ENCODE data around the gene OR5F1. TPM values are rescaled to one million over a fixed set of nuclear protein-coding genes. Genes with fewer than 3 reads are reported as not detected.

OR5F1 gene
- total RNA-seq: not detected

- no peak for FAIRE-seq
- no peak for DNase-seq (ENCODE audit: low spot score in 2 of 2)
Observed at GRCh38 chr11:55994525-55994924, at the start of gene OR5F1. OR5F1 (minus strand) TSS chr11:55994625; CDS start chr11:55994625, 0 bp downstream.

DNA sequence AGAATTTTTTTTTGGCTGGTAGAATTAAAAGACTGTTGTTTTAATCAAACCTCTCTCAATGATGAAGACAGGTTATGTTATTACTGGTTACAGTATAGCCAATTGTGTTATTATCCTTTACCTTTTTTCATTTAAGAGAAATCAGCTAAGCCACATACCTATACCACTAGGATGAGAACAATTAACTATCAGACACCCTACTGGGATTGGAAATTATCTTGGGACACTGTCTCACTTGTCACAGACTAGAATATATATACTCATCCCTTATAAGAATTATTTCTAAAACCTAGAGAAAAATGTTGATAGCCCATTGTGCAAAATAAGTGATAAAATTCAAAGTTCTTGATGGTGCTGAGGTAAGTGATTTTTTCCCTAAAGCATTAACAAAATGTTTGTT lies 32.9 kb upstream of the OR5F1 start, which contains the start of gene OR5AS1:
TSS of gene OR5AS1 (plus strand) at position 301 of the 400 bp plus-strand sequence. CDS start 2,765 bp downstream, outside the sequence.
- FAIRE-seq (no peak), DNase-seq (ENCODE audit: low spot score in 2 of 2) (no peak)

DNA sequence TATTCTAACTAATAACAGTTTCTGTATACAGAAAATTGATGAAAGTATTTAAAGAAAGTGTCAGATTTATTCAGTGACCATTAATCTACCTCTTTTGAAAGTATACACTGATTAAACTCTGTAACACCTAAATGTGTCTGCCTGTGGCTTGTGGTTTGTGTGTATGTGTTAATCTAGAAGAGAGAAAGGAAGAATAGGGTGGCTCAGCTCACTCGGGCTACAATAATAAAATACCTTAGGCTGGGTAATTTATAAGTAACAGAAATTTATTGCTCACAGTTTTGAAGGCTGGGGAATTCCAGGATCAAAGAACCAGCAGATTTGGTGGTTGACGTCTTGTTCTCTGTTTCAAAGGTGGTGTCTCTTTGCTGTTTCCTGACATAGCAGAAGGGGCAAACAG lies 19.4 kb upstream of the OR5F1 start:
- FAIRE-seq (no peak), DNase-seq (ENCODE audit: low spot score in 2 of 2) (no peak)

- no peak for DNase-seq (ENCODE audit: low spot score in 2 of 2)
- no peak for FAIRE-seq
Observed at GRCh38 chr11:56010716-56011115, 16.3 kb upstream of the OR5F1 start.

DNA sequence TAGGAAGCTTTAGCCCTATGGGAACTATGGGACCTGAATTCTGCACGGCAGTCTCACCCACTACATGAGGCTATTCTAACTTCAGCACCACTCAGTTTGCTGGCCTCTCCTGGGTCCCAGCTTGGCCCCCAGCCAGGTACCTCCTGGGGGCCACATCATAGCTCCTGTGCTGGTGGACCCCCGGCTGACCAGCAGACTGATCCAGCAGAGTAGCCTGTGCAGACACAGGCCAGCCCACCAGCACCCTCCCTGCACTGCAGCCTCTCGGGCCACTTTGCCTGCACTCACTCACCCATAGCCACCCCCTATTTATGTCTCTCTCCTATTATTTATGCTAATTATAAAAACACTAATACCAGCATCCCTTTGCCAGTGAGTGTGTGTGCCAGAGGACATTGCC lies 23.5 kb downstream of the OR5F1 start:
- DNase-seq (ENCODE audit: low spot score in 2 of 2) (no peak), FAIRE-seq (no peak)

- no peak for DNase-seq (ENCODE audit: low spot score in 2 of 2)
- FAIRE-seq: no peak
Observed at GRCh38 chr11:55969845-55970244, 24.6 kb downstream of the OR5F1 start, which contains the start of gene OR10AG1. OR10AG1 (minus strand) TSS chr11:55969945; CDS start chr11:55969907, 38 bp downstream.

- DNase-seq (ENCODE audit: low spot score in 2 of 2) (no peak), FAIRE-seq (no peak)
Observed at GRCh38 chr11:55967914-55968313, 26.5 kb downstream of the OR5F1 start.

GRCh38 chr11:55966391-55966790 lies 28.0 kb downstream of the OR5F1 start:
- no peak for DNase-seq (ENCODE audit: low spot score in 2 of 2)

DNA sequence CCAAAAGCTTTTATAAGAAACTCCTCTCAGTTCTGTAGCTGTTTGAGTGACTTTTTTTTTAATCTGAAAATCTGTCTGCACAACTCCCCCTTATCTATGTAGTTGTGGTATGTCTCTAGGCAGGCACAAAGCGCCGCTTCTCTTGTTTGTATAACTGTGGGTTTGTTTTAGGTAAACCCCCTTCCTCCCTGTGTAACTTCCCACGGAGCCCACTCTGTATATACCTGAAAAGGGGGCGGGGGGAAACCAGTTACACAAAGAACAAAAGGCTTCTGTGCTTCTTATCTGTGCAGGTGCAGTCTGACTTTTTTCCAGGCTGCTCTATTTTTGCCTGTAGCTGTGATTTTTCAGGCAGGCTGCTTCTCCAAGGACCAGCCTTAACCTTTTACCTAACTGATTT lies 37.9 kb downstream of the OR5F1 start:
- FAIRE-seq: no peak

More at GRCh38 chr11:55966391-55966790, 28.0 kb downstream of the OR5F1 start:
- FAIRE-seq: no peak

DNA sequence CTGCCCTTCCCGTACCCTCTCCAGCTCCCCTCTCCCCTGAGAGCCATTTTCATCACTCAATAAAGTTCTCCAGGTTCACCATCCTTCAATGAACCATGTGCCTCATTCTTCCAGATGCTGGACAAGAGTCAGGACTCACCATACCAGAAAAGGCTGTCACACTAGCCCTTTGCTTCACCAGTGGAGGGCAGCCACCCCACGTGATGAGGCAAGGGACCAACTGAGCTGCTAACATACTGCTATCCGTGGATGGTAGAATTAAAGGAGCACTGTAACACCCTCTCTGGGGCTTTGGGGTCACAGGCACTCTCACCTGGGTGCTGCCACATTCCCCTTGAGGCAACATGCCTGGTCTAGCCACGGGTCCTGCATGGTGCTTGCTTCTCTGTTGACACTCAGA lies 45.1 kb downstream of the OR5F1 start:
- DNase-seq (ENCODE audit: low spot score in 2 of 2) (no peak), FAIRE-seq (no peak)

More for the DNA sequence above, 37.9 kb downstream of the OR5F1 start:
- no peak for DNase-seq (ENCODE audit: low spot score in 2 of 2)

Other genes with a start within 250 kb of the OR5F1 start
- not detected for gene OR5D13, start 221.2 kb downstream of the OR5F1 start, total RNA-seq
- not detected for gene OR5D14, start 199.1 kb downstream of the OR5F1 start, total RNA-seq
- not detected for gene OR5L1, start 183.3 kb downstream of the OR5F1 start, total RNA-seq
- not detected for gene OR5D18, start 175.0 kb downstream of the OR5F1 start, total RNA-seq
- not detected for gene OR5L2, start 167.4 kb downstream of the OR5F1 start, total RNA-seq
- gene OR5D16, start 155.9 kb downstream of the OR5F1 start, total RNA-seq: not detected
- gene TRIM51, start 111.3 kb downstream of the OR5F1 start, total RNA-seq: not detected
- gene OR5W2, start 80.0 kb downstream of the OR5F1 start, total RNA-seq: not detected
- gene OR5I1, start 58.2 kb downstream of the OR5F1 start, total RNA-seq: not detected
- not detected for gene OR10AG1, start 24.7 kb downstream of the OR5F1 start, total RNA-seq
- gene OR5AS1, start 33.0 kb upstream of the OR5F1 start, total RNA-seq: not detected
- gene OR8I2, start 98.7 kb upstream of the OR5F1 start, total RNA-seq: not detected
- gene OR8H2, start 109.1 kb upstream of the OR5F1 start, total RNA-seq: not detected
- not detected for gene OR8H3, start 127.7 kb upstream of the OR5F1 start, total RNA-seq
- gene OR8J3, start 145.6 kb upstream of the OR5F1 start, total RNA-seq: not detected
- gene OR8K5, start 165.7 kb upstream of the OR5F1 start, total RNA-seq: not detected
- gene OR5J2, start 182.0 kb upstream of the OR5F1 start, total RNA-seq: not detected
- gene OR5T2, start 239.6 kb upstream of the OR5F1 start, total RNA-seq: not detected

Measured in frontal cortex (tissue), 4 donors.